Left ventricle myocardium superior (tissue), 1 donor: Measurements from ENCODE around the gene DHRS1. TPM values are rescaled to one million over a fixed set of nuclear protein-coding genes. Genes with fewer than 3 reads are reported as not detected.

Experiments used
- ATAC-seq: fragments of 200-7000 bp; cut with Tn5 transposase; one replicate; pipeline ENCODE4 v1.9.1; 2020; ENCODE audit warnings: mild to moderate bottlenecking, moderate library complexity
- DNase-seq: peaks from one replicate; pipeline ENCODE4 v3.0.0-alpha.2; 2020
- intact Hi-C: fragments of 100-400 bp; cut with micrococcal nuclease; formaldehyde crosslinking; loops from one replicate; pipeline ENCODE4 v1.11.0; 2022
- total RNA-seq: library from RNA; stranded (reverse); fragmentation: NEBNext Ultra II Directional; extraction: Animal tissue kit (Norgen Biotek cat#: 25700); gene quantifications from one replicate; pipeline ENCODE4 v1.2.1, GENCODE V29; 2021
- donor health status: DM: no; HTN: yes; CAD: no; lungs with severe emphysema.

Gene DHRS1
- total RNA-seq, 1 donor from 2014 or later: 5.9 TPM

DNA sequence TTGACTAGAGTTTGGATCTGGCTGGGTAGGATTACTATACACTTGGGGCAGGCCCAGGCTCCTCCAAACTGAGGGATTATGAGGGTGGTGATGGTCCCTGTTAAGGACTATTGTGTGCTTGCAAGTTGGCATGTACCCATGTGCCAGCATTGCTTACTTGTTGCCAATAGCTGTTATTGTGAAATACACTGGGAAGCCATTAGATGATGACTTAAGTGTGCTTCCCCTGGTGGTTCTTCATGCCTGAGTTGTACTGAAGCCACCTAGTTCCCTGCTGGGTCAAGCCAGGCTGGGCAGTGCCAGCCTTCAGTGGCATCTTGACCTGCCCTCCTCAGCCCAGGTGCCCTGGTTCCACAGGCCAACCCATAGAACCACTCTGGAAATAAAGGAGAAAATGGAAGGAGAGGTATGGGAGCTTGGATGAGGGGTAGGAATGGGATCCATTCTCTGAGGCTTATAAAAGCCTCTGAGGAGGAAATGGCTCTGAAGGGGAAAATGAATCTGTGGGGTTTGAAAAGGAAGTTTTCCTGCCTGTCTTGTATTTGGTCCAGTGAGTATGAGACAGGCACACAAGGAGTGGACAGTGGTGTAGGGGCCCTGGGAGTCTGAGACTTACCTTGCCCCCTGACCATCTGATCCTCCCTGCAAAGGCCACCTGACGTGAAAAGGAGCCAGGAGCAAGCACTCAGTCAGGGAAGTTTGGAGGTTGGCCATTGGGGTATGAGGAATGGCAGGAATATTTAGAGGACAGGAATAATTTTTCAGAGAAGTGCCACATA is 12.4 kb upstream of the DHRS1 start:
- DNase-seq: no peak
- no peak for ATAC-seq
- intact Hi-C loops: no loop called here

DNA sequence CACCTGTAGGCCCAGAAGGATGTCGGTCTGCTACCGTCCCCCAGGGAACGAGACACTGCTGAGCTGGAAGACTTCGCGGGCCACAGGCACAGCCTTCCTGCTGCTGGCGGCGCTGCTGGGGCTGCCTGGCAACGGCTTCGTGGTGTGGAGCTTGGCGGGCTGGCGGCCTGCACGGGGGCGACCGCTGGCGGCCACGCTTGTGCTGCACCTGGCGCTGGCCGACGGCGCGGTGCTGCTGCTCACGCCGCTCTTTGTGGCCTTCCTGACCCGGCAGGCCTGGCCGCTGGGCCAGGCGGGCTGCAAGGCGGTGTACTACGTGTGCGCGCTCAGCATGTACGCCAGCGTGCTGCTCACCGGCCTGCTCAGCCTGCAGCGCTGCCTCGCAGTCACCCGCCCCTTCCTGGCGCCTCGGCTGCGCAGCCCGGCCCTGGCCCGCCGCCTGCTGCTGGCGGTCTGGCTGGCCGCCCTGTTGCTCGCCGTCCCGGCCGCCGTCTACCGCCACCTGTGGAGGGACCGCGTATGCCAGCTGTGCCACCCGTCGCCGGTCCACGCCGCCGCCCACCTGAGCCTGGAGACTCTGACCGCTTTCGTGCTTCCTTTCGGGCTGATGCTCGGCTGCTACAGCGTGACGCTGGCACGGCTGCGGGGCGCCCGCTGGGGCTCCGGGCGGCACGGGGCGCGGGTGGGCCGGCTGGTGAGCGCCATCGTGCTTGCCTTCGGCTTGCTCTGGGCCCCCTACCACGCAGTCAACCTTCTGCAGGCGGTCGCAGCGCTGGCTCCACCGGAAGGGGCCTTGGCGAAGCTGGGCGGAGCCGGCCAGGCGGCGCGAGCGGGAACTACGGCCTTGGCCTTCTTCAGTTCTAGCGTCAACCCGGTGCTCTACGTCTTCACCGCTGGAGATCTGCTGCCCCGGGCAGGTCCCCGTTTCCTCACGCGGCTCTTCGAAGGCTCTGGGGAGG is 11.3 kb upstream of the DHRS1 start, which contains the start of gene LTB4R:
Gene LTB4R, plus strand, starts transcription at position 857 of the 959 bp plus-strand sequence. CDS start 4,150 bp downstream, outside the sequence.
- intact Hi-C loops: no loop called here
- peak; percentile 87 for DNase-seq
- peak; percentile 87 for ATAC-seq

DNA sequence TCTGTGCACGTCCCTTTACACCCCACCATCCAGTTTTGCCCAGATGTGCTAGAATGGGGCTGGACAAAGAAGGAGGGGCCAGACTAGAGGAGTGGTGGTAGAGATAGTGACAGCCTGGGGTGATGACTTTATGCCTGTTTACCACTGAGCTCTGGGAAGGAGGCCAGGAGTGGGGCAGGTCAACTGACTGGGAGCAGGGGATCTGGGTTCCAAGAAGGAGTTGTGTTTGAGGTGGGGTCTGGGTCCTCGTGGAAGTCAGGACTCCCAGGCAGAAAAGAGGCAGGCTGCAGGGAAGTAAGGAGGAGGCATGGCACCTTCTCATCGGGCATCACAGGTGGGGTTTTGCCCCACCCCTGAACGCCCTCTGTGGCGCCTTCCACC is 10.7 kb upstream of the DHRS1 start:
- ATAC-seq: peak; percentile 0
- DNase-seq: no peak
- intact Hi-C loops: no loop called here

DNA sequence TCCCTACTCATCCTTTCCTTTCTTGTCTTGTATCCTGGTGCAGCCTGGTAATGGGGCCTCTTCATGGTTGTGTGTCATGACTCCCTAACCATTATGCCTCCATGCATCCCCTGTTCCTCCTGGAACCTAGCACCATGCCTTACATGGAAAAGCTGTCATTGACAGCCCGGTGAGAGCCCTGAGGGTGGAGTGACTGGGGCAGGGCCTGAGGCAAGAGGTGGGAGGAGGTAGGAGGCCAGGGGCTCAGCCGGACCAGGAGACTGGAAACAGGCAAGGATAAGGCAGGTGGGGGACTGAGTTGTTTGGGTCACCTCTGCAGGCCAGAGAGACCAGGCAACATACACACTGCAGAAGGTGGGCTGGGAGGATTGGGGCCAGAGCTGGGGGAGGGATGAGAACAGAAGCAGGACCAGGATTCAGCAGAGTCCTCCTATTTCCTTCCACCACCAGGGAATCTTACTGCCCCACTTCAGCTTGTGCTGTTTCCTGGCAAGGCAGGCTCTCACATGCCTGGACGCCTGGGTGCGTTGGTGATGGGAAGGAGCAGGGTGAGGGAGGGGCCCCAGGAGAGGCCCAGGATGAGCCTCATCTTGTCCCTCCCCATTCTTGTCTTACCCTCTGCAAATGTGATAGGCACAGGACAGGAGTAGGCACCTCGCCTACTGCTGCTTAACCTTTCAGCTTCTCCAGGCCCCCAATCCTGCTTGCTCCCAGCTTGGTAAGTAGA is 10.1 kb upstream of the DHRS1 start, which contains the start of gene LTB4R2:
Gene LTB4R2, plus strand, starts transcription at position 603 of the 727 bp plus-strand sequence. CDS start 525 bp downstream, outside the sequence.
- intact Hi-C loops: no loop called here
- ATAC-seq: no peak
- no peak for DNase-seq

DNA sequence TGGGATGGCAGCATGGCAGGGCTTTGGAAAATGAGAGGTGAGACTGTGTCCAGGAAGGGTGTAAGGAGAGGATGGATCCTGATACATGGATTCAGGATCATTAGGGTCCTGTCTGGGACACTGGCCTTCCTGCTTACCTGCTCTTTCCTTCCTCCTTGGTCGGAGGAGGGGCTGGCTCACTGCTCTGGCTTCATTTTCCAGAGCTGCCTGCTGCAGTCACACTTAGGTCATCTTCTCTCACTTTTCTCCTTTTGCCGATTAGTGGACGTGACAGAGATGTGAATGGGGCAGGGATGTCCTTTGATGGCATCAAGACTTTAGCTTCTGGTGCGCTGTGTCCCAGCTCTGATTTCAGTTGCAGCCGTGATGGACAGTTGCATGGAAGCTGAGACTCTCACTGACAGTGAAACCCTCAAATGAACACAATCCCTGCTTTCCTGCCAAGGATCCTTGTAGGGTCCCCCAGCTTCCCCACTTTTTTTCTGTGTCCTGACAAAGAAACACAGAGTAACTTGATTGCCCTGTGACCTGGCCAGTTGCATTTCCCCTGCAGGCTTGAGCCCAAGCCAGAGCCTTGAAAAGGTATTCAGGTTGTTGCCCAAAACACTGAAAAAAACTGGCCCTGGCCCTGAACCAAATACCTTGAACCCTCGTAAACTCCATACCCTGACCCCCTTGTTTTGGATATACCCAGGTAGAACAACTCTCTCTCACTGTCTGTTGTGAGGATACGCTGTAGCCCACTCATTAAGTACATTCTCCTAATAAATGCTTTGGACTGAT is 9.0 kb upstream of the DHRS1 start:
- no peak for ATAC-seq
- intact Hi-C loops: no loop called here
- DNase-seq: no peak

DNA sequence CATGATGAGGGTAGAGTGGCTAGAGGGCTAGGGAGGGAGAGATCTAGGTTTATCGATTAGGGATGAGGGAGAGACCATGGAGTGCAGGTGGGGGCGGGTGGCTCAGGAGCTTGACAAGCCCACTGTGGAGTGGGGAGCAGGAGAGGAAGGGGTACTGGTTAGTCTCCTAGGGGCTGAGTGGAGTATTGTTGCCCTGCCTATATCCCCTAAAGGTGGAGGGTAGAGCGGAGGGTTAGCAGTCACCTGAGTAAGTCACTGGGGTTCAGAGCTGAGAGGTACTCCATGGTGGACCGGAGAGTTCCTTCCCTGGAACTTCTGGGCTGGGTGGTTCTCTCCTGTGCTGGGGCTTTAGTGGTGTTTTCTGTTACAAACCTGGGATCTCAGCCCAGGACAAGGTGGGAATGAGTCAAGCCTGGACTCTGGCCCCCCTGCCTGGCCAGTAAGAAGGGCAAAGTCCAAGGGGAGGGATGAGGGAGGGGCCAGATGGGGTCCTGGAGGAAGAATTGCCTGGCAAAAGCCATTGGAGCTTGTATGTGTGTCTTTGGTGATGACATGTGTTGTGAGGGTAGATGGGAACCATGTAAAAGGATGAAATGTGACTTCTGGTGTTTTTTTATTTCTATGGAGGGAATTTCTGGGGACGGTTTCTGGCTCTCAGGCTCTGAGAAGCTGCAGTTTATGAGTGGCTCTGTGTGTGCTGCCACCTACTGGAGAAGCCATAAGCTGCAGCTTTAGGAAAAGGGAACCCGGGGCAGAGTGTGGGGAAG is 8.2 kb upstream of the DHRS1 start, which contains the start of gene CIDEB:
Gene CIDEB, minus strand, starts transcription at position 403 of the 767 bp plus-strand sequence. Its CDS starts 119 bp downstream, at position 284.
- DNase-seq: peak; percentile 55
- peak; percentile 8 for ATAC-seq
- intact Hi-C loops: no loop called here

DNA sequence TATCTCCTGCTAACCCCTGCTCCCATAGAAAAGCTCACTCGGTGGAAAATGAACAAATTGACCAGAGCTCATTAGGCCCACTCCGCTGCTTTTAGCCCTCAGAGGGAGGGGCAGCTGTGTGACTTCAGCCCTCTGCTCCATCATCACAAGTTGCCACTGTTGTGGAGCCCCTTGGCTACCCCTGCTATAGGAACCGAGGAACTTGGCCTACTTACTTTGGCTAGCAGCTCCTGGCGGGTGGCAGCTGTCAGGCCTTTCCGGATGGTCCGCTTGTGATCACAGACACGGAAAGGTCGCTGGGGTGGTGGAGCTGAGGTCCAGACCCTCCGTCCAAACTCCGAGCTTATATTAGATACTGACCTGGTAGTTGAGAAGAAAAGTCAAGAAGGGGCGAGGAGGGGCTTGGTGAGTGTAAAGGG is 7.6 kb upstream of the DHRS1 start:
- DNase-seq: no peak
- ATAC-seq: no peak
- intact Hi-C loops: no loop called here

DNA sequence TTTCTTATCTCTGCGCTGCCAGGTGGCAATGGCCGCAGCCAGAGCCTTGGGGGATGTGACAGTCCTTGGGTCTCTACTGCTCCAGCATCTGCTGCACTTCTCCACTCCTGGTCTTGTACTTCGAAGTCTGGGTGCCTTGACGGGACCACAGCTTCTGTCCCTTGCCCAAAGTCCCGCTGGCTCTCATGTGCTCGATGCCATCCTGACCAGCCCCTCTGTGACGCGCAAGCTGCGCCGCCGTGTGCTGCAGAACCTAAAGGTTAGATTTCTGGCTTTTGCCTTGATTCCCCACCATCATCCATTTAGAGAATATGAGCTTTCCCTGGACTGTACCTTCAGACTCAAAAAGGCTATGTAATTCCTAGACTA is 4.4 kb upstream of the DHRS1 start:
- DNase-seq (no peak), ATAC-seq (no peak)
- intact Hi-C loops: no loop called here

DNA sequence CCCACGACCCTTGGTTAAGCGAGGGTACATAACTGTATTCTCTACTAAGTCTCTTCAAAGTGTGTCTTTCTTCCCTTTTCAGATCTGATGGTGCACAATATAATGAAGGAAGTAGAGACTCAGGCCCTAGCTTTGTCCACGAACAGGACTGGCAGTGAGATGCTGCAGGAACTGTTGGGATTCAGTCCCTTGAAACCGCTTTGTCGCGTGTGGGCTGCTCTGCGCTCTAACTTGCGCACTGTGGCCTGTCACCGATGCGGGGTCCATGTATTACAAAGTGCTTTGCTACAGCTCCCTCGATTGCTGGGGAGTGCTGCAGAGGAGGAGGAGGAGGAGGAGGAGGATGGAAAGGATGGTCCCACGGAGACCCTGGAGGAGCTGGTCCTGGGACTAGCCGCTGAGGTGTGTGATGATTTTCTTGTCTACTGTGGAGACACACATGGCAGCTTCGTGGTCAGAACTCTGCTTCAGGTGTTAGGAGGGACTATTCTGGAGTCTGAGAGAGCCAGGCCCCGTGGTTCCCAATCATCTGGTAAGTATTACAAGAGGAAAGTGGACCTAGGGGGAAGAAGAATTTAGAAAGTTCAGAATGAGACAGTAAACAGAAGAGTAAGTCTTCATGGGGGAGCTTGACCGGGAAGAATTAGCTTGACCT is 873 bp upstream of the DHRS1 start:
- intact Hi-C loops: no loop called here
- ATAC-seq: no peak
- DNase-seq: no peak

DNA sequence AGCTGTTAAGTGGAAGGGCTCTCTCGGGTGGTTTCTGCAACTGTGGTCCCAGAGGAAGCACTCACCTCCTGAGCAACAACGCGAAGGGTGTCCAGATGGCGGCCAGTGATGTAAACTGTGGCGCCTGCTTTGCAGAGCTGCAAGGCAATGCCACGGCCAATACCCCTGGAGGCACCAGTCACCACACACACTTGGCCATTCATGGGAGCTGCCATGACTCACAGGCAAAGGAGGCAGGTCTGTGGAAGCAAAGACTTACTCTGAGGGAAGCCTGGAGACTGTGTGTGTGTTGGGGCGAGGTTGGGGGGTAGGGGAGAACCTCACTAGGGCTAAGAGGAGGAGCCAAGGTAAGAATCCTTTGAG is 707 bp downstream of the DHRS1 start:
- ATAC-seq: peak; percentile 4

DNA sequence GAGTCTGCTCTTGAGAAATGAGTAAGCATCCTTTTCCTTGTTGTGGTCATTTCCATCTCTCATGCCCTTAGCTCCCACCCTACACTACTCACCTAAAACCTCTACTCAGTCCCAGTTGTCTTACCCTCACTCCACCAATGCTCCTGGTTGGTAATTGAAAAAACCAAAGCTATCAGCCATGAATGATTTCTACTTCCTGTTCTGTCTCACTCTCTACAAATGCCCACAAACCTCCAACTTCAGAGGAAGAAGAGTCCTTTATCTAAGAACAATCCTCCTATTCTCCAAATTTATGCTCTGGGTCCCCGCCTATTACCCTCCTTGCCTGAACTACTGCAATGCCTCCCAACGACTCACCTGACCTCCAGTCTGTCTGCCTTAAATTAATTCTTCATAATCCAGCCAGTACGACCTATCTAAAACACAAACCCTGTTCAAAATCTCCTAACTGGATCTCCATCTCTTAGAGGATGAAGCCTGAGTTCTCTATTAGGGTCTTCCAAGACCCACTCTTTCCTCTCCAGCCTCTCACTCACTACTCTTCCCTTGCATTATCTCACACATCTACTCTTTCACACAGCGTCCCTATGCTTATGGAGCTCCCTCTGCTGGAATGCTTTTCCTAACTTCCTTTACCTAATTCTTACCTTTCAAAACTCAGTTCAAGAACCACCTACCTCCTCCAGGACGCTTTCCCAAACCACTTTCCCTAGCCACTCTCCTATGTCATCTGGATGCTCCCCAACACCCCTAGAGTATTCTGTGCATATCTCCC is 2.2 kb downstream of the DHRS1 start:
- ATAC-seq (no peak), DNase-seq (no peak)
- intact Hi-C loops: no loop called here

More for the DNA sequence above, 707 bp downstream of the DHRS1 start:
- DNase-seq: no peak
- intact Hi-C loops: no loop called here

DNA sequence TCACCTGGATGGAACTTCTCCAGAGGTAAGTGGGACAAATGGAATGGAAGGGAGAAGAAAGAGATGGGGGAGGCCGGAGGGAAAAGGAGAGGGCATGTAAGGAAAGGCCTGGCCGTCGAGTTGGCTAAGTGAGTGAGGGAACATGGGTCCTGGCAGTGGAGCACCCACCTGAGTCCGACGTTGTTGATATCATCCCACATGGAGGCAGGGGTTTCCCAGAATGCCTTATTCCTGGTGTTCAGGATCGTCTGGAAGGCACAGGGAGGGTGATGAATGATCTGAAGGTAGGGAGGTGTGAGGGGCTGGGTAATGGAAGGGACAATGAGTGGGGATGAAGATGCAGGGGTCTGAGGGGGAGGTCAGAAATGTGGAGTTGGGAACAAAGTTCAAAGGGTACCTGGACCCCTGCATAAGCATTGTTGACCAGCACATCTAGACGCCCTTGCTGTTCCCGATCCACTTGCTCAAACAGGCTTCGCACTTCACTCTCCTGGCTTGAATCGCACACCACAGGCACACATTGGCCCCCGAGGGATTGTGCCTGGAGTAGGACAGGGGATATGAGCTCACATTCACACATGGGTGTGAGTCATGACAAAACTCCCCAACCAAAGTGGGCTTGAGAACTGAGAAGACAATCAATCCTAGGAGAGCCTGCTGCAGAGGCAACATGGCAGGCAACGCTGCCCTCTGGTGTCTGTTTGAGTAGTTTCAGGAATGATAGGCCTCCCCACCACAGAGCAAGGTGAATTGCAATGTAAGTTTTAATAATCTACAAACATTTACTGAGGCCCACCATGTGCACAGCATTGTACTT is 3.0 kb downstream of the DHRS1 start:
- ATAC-seq (peak; percentile 62), DNase-seq (peak; percentile 60)
- intact Hi-C loops: no loop called here

DNA sequence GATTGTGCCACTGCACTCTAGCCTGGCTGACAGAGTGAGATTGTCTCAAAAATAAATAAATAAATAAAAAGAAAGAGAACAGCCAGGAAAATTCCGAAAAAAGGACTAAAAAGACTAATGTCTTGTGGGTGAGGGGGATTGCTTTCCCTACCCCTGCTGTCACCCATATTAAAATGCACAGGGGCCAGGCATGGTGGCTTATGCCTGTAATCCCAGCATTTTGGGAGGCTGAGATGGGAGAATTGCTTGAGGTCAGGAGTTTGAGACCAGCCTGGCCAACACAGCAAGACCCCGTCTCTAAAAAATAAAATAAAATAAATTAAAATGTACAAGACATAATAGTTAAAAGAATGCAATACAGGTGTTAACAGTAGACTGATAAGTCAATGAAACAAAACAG is 6.1 kb downstream of the DHRS1 start:
- ATAC-seq (no peak), DNase-seq (no peak)
- intact Hi-C loops: loop anchor here (5.0 kb wide), 1 partner anchor 46 kb away; no protein-coding TSS in a partner anchor

DNA sequence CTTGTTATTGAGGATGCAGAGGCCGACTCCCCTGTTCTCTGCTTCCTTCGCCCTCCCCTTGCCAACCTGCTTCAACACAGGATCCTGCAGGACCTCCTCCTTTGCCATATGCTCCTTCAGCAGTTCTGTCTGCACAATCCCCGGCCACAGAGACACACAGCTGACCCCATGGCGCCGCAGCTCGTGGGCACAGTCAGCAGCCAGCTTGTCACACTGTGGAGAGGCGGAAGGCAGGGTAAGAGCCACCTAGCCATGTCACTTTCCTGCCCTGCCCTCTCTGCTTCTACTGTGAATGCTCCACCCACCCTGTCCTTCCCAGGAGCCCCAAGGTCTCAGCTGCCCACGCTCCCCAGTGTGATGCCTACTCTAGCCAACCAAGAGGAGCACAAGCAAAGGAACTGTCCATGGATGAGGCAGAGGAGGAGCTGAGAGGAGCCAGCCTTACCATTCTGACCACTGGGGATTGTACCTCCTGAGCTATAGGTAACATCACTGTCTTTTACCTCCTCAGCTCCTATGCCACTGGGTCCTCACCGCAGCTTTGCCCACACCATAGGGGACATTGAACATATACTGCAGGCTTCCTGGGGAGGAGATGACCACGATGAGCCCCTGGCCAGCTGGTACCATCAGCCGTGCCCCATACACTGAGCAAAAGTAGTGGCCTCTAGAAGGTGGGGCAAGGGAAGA is 7.3 kb downstream of the DHRS1 start:
- intact Hi-C loops: loop anchor here (5.0 kb wide), 1 partner anchor 45 kb away; no protein-coding TSS in a partner anchor
- no peak for DNase-seq

More for the DNA sequence above, 7.3 kb downstream of the DHRS1 start:
- no peak for ATAC-seq
